Adipose tissue (tissue), 3 donors: ENCODE data around the gene CDC42BPB. TPM values are rescaled to one million over a fixed set of nuclear protein-coding genes. Genes with fewer than 3 reads are reported as not detected.
"Not testable (repeated sequence)": the region's sequence is repeated elsewhere in the genome, so short reads cannot be mapped to it uniquely, and the experiment has no call there.

Experiments
- H3K27ac ChIP-seq: one replicate; pipeline ENCODE4 v1.5.1; 2013; ENCODE audit warnings: low read depth, low read length
- WGBS, 3 donors: extraction: QIAGEN DNeasy Blood & Tissue Kit; methylation state at CpG; one replicate each; pipeline ENCODE4 v1.1.7; 2013; 5-methylcytosine and 5-hydroxymethylcytosine counted together
- polyA plus RNA-seq, 3 donors: library from polyadenylated mRNA; stranded (reverse); fragments of 200-250 nt; gene quantifications; one replicate each; pipeline ENCODE4 v1.2.3, GENCODE V29; 2013
- donor health status: healthy with polysubstance abuse.
- donor health status: Bipolar disorder and iron deficiency.
- donor health status: healthy.

CDC42BPB gene
- polyA plus RNA-seq, 3 donors, result 22.8 to 53.5 (median 39.0) TPM

- H3K27ac ChIP-seq, result no peak overlapping the region
- 93 to 100% (median 97%) methylated on average over 3 of the region's 3 CpGs for WGBS, 3 donors
Observed at GRCh38 chr14:103027451-103027850, 29.9 kb downstream of the CDC42BPB start.

GRCh38 chr14:103026988-103027387, 30.4 kb downstream of the CDC42BPB start:
- 89 to 98% (median 92%) methylated on average over 3 of the region's 3 CpGs for WGBS, 3 donors
- no peak overlapping the region for H3K27ac ChIP-seq

- H3K27ac ChIP-seq, result not testable (repeated sequence)
- WGBS, 3 donors, result 85 to 98% (median 96%) methylated on average over 6 of the region's 6 CpGs
Observed at GRCh38 chr14:103026196-103026595, 31.2 kb downstream of the CDC42BPB start.

GRCh38 chr14:103023881-103024473, 33.4 kb downstream of the CDC42BPB start:
- no peak overlapping the region for H3K27ac ChIP-seq
- WGBS, 3 donors, result 42 to 64% (median 46%) methylated on average over 15 of the region's 15 CpGs

GRCh38 chr14:103022685-103023044, 34.7 kb downstream of the CDC42BPB start:
- H3K27ac ChIP-seq, result no peak overlapping the region
- WGBS, 3 donors, result 40 to 47% (median 43%) methylated on average over 2 of the region's 2 CpGs

GRCh38 chr14:103022002-103022684, 35.2 kb downstream of the CDC42BPB start:
- no peak overlapping the region for H3K27ac ChIP-seq
- 39 to 59% (median 54%) methylated on average over 12 of the region's 12 CpGs for WGBS, 3 donors

GRCh38 chr14:103021684-103022001, 35.7 kb downstream of the CDC42BPB start:
- WGBS, 3 donors, result 52 to 89% (median 78%) methylated on average over 11 of the region's 11 CpGs
- no peak overlapping the region for H3K27ac ChIP-seq

- WGBS, 3 donors, result 84 to 94% (median 84%) methylated on average over 31 of the region's 31 CpGs
- no peak overlapping the region for H3K27ac ChIP-seq
Observed at GRCh38 chr14:103020271-103021170, 36.8 kb downstream of the CDC42BPB start.

- no peak overlapping the region for H3K27ac ChIP-seq
- WGBS, 3 donors, result 36 to 87% (median 46%) methylated on average over 7 of the region's 7 CpGs
Observed at GRCh38 chr14:103019826-103020225, 37.5 kb downstream of the CDC42BPB start.

- 96 to 98% (median 97%) methylated on average over 11 of the region's 11 CpGs for WGBS, 3 donors
- H3K27ac ChIP-seq, result no peak overlapping the region
Observed at GRCh38 chr14:103019236-103019635, 38.1 kb downstream of the CDC42BPB start.

- no peak overlapping the region for H3K27ac ChIP-seq
- WGBS, 3 donors, result 91 to 93% (median 91%) methylated on average over 6 of the region's 6 CpGs
Observed at GRCh38 chr14:103016594-103016993, 40.8 kb downstream of the CDC42BPB start.

- H3K27ac ChIP-seq, result no peak overlapping the region
- 48 to 67% (median 61%) methylated on average over 9 of the region's 9 CpGs for WGBS, 3 donors
Observed at GRCh38 chr14:103016071-103016470, 41.3 kb downstream of the CDC42BPB start.

- WGBS, 3 donors, result 80 to 93% (median 81%) methylated on average over 5 of the region's 5 CpGs
- no peak overlapping the region for H3K27ac ChIP-seq
Observed at GRCh38 chr14:103015426-103015825, 41.9 kb downstream of the CDC42BPB start.

GRCh38 chr14:103014466-103015228, 42.7 kb downstream of the CDC42BPB start:
- WGBS, 3 donors, result 28 to 55% (median 28%) methylated on average over 11 of the region's 11 CpGs
- H3K27ac ChIP-seq, result no peak overlapping the region

- no peak overlapping the region for H3K27ac ChIP-seq
- 94 to 97% (median 96%) methylated on average over 12 of the region's 12 CpGs for WGBS, 3 donors
Observed at GRCh38 chr14:103013028-103013427, 44.3 kb downstream of the CDC42BPB start.

GRCh38 chr14:103009559-103009958, 47.8 kb downstream of the CDC42BPB start:
- no peak overlapping the region for H3K27ac ChIP-seq
- WGBS, 3 donors, result 85 to 90% (median 87%) methylated on average over 2 of the region's 2 CpGs

GRCh38 chr14:103008768-103009357, 48.5 kb downstream of the CDC42BPB start:
- H3K27ac ChIP-seq, result no peak overlapping the region
- 80 to 85% (median 83%) methylated on average over 15 of the region's 15 CpGs for WGBS, 3 donors

- whole genome bisulfite sequencing, 3 donors, result 82 to 86% (median 83%) methylated on average over 10 of the region's 10 CpGs
- no peak overlapping the region for H3K27ac ChIP-seq
Observed at GRCh38 chr14:103008126-103008525, 49.2 kb downstream of the CDC42BPB start.
